Lung (tissue), 12 donors: Measurements from ENCODE around the gene CBX4. TPM values are rescaled to one million over a fixed set of nuclear protein-coding genes. Genes with fewer than 3 reads are reported as not detected.

Experiments
- ATAC-seq: fragments of 200-7000 bp; cut with Tn5 transposase; one replicate; pipeline ENCODE4 v1.9.1; 2020; ENCODE audit warnings: moderate number of reproducible peaks; ENCODE audit not compliant: insufficient read depth, low FRiP score
- DNase-seq, 3 donors: peaks; one replicate each; pipeline ENCODE4 v3.0.0-alpha.2; 2013 to 2017
- H3K27ac ChIP-seq, 2 donors: one replicate each; pipeline ENCODE4 v1.5.1; 2013; ENCODE audit warnings: mild to moderate bottlenecking in 2 of 2, moderate library complexity in 2 of 2, control low read depth in 1 of 2, inconsistent platforms in 1 of 2, low read depth in 1 of 2, low read length in 1 of 2
- H3K27me3 ChIP-seq, 3 donors: one replicate each; pipeline ENCODE4 v1.5.1; 2013; ENCODE audit warnings: low read length in 2 of 3; ENCODE audit not compliant: control insufficient read depth in 3 of 3, insufficient read depth in 3 of 3
- H3K36me3 ChIP-seq, 4 donors: one replicate each; pipeline ENCODE4 v1.5.1; 2013; ENCODE audit warnings: low read length in 4 of 4, mild to moderate bottlenecking in 1 of 4, moderate library complexity in 1 of 4; ENCODE audit not compliant: control insufficient read depth in 4 of 4, insufficient read depth in 4 of 4
- H3K4me1 ChIP-seq, 5 donors: one replicate each; pipeline ENCODE4 v1.5.1; 2013; ENCODE audit warnings: low read length in 5 of 5, mild to moderate bottlenecking in 2 of 5, moderate library complexity in 1 of 5; ENCODE audit not compliant: control insufficient read depth in 5 of 5, insufficient read depth in 5 of 5
- H3K4me3 ChIP-seq: one replicate; pipeline ENCODE4 v1.5.1; 2013; ENCODE audit warnings: mild to moderate bottlenecking, control low read depth, moderate library complexity
- H3K9ac ChIP-seq, 2 donors: one replicate each; pipeline ENCODE4 v1.5.1; 2013; ENCODE audit warnings: low read length in 2 of 2, control low read depth in 1 of 2; ENCODE audit not compliant: insufficient read depth in 1 of 2
- H3K9me3 ChIP-seq, 4 donors: one replicate each; pipeline ENCODE4 v1.5.1; 2013; ENCODE audit warnings: low read length in 3 of 4, mild to moderate bottlenecking in 1 of 4, moderate library complexity in 1 of 4; ENCODE audit not compliant: control insufficient read depth in 4 of 4, insufficient read depth in 3 of 4
- WGBS, 2 donors: extraction: QIAGEN DNeasy Blood & Tissue Kit; methylation state at CpG; one replicate each; pipeline ENCODE4 v1.1.7; 2013; 5-methylcytosine and 5-hydroxymethylcytosine counted together
- polyA plus RNA-seq, 2 donors: library from polyadenylated mRNA; stranded (reverse); fragments of 200-250 nt; gene quantifications; one replicate each; pipeline ENCODE4 v1.2.1, GENCODE V29; 2013
- total RNA-seq, 2 donors: library from RNA; depleted of rRNA in 1 of 2; stranded (reverse); fragments of >200 nt in 1 of 2; gene quantifications; one replicate each; pipeline ENCODE4 v1.2.1, GENCODE V29; 2014 to 2021
- TF ChIP-seq, protein P1 (sequence below): IDR thresholded peaks from 2 replicates; pipeline ENCODE4 v1.5.1; 2012; ENCODE audit warnings: mild to moderate bottlenecking; ENCODE audit errors: control extremely low read depth, extremely low read depth
- donor health status: control.
- donor health status: control.
- donor health status: Bipolar disorder and iron deficiency.
- donor health status: healthy.
- donor health status: DM: yes; HTN: yes; CAD: no.

The CBX4 gene
- total and polyA plus RNA-seq, 4 donors: 12.8 to 32.0 (median 17.5) TPM

DNA sequence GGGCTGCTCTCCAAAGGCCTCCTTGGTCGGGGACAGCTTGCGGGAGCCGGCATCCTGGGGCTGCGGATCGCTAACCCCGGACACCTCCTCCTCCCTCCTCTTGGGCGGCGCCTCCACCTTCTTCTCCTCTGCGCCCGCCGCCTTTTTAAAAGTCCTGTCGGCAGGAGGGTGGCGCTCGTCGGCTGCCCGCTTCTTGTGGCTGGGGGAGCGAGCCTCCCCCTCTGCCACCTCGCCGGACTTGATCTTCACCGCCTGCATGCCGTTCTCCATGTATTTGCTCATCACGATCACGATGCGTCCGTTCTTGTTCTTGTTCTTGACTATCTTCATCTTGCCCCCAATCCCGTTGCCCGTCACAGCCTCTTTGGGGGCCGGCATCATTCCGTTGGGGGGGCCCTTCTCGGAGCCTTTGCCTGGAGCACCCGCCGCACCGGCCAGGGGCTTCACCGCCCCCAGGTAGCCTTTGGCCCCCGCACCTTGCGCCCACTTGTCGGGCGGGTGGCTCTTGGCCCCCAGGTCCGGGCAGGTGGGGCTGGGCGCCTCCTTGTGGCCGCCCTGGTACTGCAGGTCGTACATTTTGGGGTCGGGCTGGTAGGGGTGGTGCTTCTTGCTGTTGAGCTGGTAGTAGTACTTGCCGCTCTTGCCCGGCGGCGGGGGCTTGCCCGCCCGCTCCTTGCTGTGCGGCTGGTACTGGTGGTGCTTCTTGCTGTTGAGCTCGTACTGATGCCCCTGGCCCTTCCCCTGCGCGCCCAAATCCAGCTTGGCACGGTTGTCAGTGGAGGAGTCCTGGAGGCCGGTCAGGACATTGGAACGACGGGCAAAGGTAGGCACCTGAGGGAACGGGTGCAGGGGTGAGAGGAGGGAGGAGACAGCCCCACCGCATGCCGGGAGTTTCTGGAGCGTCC, 4.4 kb downstream of the CBX4 start:
- Histone ChIP-seq H3K9me3 (no peaks in the 10 kb centered on the region), H3K36me3 (peaks cover 0 to 24% (median 8%) of the 10 kb centered on the region in 4 donors), H3K27me3 (peaks cover 0 to under 1% (median under 1%) of the 10 kb centered on the region in 3 donors), H3K4me1 (peaks cover 11 to 58% (median 43%) of the 10 kb centered on the region in 5 donors), H3K9ac (no peak overlapping the region), H3K4me3 (no peak overlapping the region), H3K27ac (no peak overlapping the region)
- TF ChIP-seq, protein P1, sequence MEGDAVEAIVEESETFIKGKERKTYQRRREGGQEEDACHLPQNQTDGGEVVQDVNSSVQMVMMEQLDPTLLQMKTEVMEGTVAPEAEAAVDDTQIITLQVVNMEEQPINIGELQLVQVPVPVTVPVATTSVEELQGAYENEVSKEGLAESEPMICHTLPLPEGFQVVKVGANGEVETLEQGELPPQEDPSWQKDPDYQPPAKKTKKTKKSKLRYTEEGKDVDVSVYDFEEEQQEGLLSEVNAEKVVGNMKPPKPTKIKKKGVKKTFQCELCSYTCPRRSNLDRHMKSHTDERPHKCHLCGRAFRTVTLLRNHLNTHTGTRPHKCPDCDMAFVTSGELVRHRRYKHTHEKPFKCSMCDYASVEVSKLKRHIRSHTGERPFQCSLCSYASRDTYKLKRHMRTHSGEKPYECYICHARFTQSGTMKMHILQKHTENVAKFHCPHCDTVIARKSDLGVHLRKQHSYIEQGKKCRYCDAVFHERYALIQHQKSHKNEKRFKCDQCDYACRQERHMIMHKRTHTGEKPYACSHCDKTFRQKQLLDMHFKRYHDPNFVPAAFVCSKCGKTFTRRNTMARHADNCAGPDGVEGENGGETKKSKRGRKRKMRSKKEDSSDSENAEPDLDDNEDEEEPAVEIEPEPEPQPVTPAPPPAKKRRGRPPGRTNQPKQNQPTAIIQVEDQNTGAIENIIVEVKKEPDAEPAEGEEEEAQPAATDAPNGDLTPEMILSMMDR: peak; percentile 10
- 91% methylated on average over 57 to 61 of the region's 61 CpGs for WGBS, 2 donors
- DNase-seq (peak in 1 of 3 donors; percentile 48), ATAC-seq (no peak)

DNA sequence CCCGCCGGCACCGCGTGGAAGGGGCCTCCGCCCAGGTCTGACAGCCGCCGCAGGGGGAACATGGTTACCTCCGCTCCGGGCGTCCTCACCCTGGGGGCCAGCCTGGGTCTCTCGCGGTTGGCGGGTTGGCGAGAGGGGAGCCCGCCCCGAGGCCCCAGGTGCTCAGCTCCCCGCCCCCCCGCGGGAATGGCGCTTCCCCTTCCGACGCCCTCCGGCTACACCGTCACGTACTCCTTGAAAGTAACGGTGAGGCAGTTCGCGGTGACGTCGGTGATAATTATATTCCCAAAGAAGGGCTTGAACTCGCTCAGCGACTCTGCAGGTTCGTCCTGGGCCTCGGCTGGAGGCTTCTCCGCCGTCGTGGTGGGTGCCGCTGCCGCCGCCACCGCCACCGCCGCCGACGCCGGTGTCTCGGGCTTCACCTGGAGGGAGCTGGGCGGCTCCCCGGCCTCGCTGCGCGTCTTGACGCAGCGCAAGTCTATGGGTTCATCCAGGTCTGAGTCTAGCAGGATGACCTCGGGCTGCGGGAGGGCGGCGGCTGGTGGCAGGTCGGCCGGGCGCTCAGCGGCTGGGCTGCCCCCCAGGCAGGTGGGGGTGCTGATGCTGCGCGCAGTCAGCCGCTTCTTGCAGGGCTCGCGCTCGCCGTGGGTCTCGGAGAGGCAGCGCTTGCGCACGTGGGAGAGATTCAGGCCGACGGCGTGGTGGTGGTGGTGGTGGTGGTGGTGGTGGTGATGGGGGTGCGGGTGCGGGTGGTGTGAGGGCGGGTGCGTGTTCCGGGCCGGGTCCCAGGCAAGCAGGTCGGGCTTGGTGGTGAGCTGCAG, 5.3 kb downstream of the CBX4 start:
- Histone ChIP-seq H3K9ac (no peak overlapping the region), H3K27ac (no peak overlapping the region), H3K27me3 (no peaks in the 10 kb centered on the region), H3K36me3 (peaks cover 0 to 24% (median 8%) of the 10 kb centered on the region in 4 donors), H3K9me3 (no peaks in the 10 kb centered on the region), H3K4me1 (peaks cover 11 to 63% (median 45%) of the 10 kb centered on the region in 5 donors), H3K4me3 (no peak overlapping the region)
- 91 to 92% methylated on average over 77 to 83 of the region's 83 CpGs for WGBS, 2 donors
- DNase-seq: no peak
- ATAC-seq: no peak
- TF ChIP-seq, protein P1: no peak

DNA sequence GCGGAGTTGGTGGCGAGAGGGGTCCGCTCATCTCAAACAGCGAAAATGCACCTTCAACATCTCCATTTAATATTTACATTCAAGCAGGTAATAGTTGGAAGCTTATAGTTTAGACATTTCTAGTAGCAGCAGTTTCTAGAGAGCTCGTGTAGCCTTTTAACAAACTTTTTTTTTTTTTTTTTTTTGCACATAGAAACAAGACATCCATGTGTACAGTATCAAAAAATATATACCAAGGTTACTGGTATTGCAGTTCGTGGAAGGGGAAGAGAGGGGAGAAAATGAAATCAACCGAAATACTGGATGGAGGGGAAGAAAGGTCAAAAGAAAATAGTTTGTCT, 6.2 kb downstream of the CBX4 start:
- 71 to 72% methylated on average over 7 of the region's 7 CpGs for WGBS, 2 donors
- peaks cover 11 to 72% (median 48%) of the 10 kb centered on the region in 5 donors for H3K4me1 ChIP-seq
- H3K9ac ChIP-seq: no peak overlapping the region
- H3K27me3 ChIP-seq: no peaks in the 10 kb centered on the region
- no peak for DNase-seq
- TF ChIP-seq, protein P1: no peak
- no peak overlapping the region for H3K27ac ChIP-seq
- ATAC-seq: no peak
- H3K9me3 ChIP-seq: no peaks in the 10 kb centered on the region
- no peak overlapping the region for H3K4me3 ChIP-seq
- H3K36me3 ChIP-seq: peaks cover 0 to 24% (median 8%) of the 10 kb centered on the region in 4 donors
